GM18499 (cell line): Measurements from ENCODE around the gene DOP1A.
"Not testable (repeated sequence)": the region's sequence is repeated elsewhere in the genome, so short reads cannot be mapped to it uniquely, and the experiment has no call there.

ENCODE experiments used
- ATAC-seq: cut with Tn5 transposase; IDR thresholded peaks from one replicate; pipeline ENCODE4 v1.9.1; 2021; ENCODE audit warnings: moderate number of reproducible peaks; ENCODE audit not compliant: insufficient read depth, unreplicated experiment

DOP1A gene

GRCh38 chr6:83132121-83132520, 64.7 kb downstream of the DOP1A start:
- no peak for ATAC-seq

- no peak for ATAC-seq
These were observed 70.7 kb downstream of the DOP1A start for GRCh38 chr6:83138118-83138722.

GRCh38 chr6:83138758-83139157, 71.3 kb downstream of the DOP1A start:
- ATAC-seq = no peak

GRCh38 chr6:83151114-83151513, 83.6 kb downstream of the DOP1A start:
- ATAC-seq = no peak

- no peak for ATAC-seq
These were observed 85.4 kb downstream of the DOP1A start for GRCh38 chr6:83152913-83153312.

GRCh38 chr6:83153883-83154521, 86.5 kb downstream of the DOP1A start:
- no peak for ATAC-seq

- ATAC-seq = no peak
These were observed 88.3 kb downstream of the DOP1A start for GRCh38 chr6:83155794-83156193.

- ATAC-seq = no peak
These were observed 92.7 kb downstream of the DOP1A start for GRCh38 chr6:83160167-83160566.

- no peak for ATAC-seq
These were observed 100.3 kb downstream of the DOP1A start for GRCh38 chr6:83167726-83168278.

GRCh38 chr6:83168556-83168955, 101.1 kb downstream of the DOP1A start:
- no peak for ATAC-seq

- ATAC-seq = no peak
These were observed 101.6 kb downstream of the DOP1A start for GRCh38 chr6:83169106-83169505.

- no peak for ATAC-seq
These were observed 102.0 kb downstream of the DOP1A start for GRCh38 chr6:83169511-83169910.

GRCh38 chr6:83176246-83176645, 108.8 kb downstream of the DOP1A start:
- ATAC-seq = no peak

- ATAC-seq = no peak
These were observed 113.0 kb downstream of the DOP1A start for GRCh38 chr6:83180426-83180950.

GRCh38 chr6:83182114-83182513, 114.6 kb downstream of the DOP1A start:
- ATAC-seq = no peak

GRCh38 chr6:83183082-83183828, 115.8 kb downstream of the DOP1A start:
- no peak for ATAC-seq

- no peak for ATAC-seq
These were observed 117.6 kb downstream of the DOP1A start for GRCh38 chr6:83185096-83185495.

GRCh38 chr6:83188501-83188900, 121.0 kb downstream of the DOP1A start:
- ATAC-seq = no peak

- no peak for ATAC-seq
These were observed 123.2 kb downstream of the DOP1A start for GRCh38 chr6:83190626-83191025.

GRCh38 chr6:83191974-83192373, 124.5 kb downstream of the DOP1A start:
- not testable (repeated sequence) for ATAC-seq

GRCh38 chr6:83192456-83192855, 125.0 kb downstream of the DOP1A start:
- no peak for ATAC-seq
